ENCODE results near the gene ARSG. TPM values are rescaled to one million over a fixed set of nuclear protein-coding genes. Genes with fewer than 3 reads are reported as not detected.
A peak's percentile ranks its signal among the peaks of the same experiment; 100 is the strongest.

Gene ARSG
- total and polyA plus RNA-seq, 4 donors: 0.88 to 7.1 (median 4.6) TPM

- no peaks in the 10 kb centered on the region for H3K9me3 ChIP-seq (ENCODE audit: control insufficient read depth, low read length)
- no peak for DNase-seq
- H3K36me3 ChIP-seq (ENCODE audit: control insufficient read depth in 1 of 2, insufficient read depth in 2 of 2, low read length in 1 of 2): no peaks in the 10 kb centered on the region
- H3K27ac ChIP-seq (ENCODE audit: low read depth in 1 of 2, low read length in 2 of 2): no peak overlapping the region
- no peaks in the 10 kb centered on the region for H3K4me1 ChIP-seq (ENCODE audit: control insufficient read depth in 1 of 2, insufficient read depth in 2 of 2, low read length in 2 of 2)
- WGBS, 2 donors: 61 to 63% methylated on average over 16 of the region's 16 CpGs
- H3K4me3 ChIP-seq (ENCODE audit: low read length in 2 of 2): no peak overlapping the region
- no peaks in the 10 kb centered on the region for H3K27me3 ChIP-seq (ENCODE audit: control insufficient read depth in 1 of 2, insufficient read depth in 2 of 2, low read length in 1 of 2)
- intact Hi-C loops (cut with DNase I): no loop called here
- no peak for ATAC-seq (ENCODE audit: low FRiP score)
These were observed 92.4 kb downstream of the ARSG start for GRCh38 chr17:68383443-68384321.

GRCh38 chr17:68384471-68384870, 93.2 kb downstream of the ARSG start:
- Histone ChIP-seq H3K27ac (ENCODE audit: low read depth in 1 of 2, low read length in 2 of 2) (no peak overlapping the region), H3K4me1 (ENCODE audit: control insufficient read depth in 1 of 2, insufficient read depth in 2 of 2, low read length in 2 of 2) (no peaks in the 10 kb centered on the region), H3K9me3 (ENCODE audit: control insufficient read depth, low read length) (no peaks in the 10 kb centered on the region), H3K27me3 (ENCODE audit: control insufficient read depth in 1 of 2, insufficient read depth in 2 of 2, low read length in 1 of 2) (no peaks in the 10 kb centered on the region), H3K36me3 (ENCODE audit: control insufficient read depth in 1 of 2, insufficient read depth in 2 of 2, low read length in 1 of 2) (no peaks in the 10 kb centered on the region), H3K4me3 (ENCODE audit: low read length in 2 of 2) (no peak overlapping the region)
- intact Hi-C loops (cut with DNase I): no loop called here
- no peak for ATAC-seq (ENCODE audit: low FRiP score)
- 50 to 58% methylated on average over 1 of the region's 1 CpG for WGBS, 2 donors
- DNase-seq: no peak

GRCh38 chr17:68384941-68385340, 93.6 kb downstream of the ARSG start:
- intact Hi-C loops (cut with DNase I): no loop called here
- Histone ChIP-seq H3K36me3 (ENCODE audit: control insufficient read depth in 1 of 2, insufficient read depth in 2 of 2, low read length in 1 of 2) (no peaks in the 10 kb centered on the region), H3K9me3 (ENCODE audit: control insufficient read depth, low read length) (no peaks in the 10 kb centered on the region), H3K27me3 (ENCODE audit: control insufficient read depth in 1 of 2, insufficient read depth in 2 of 2, low read length in 1 of 2) (no peaks in the 10 kb centered on the region), H3K27ac (ENCODE audit: low read depth in 1 of 2, low read length in 2 of 2) (no peak overlapping the region), H3K4me3 (ENCODE audit: low read length in 2 of 2) (no peak overlapping the region), H3K4me1 (ENCODE audit: control insufficient read depth in 1 of 2, insufficient read depth in 2 of 2, low read length in 2 of 2) (no peaks in the 10 kb centered on the region)
- WGBS, 2 donors: 88 to 90% methylated on average over 4 of the region's 4 CpGs
- ATAC-seq (ENCODE audit: low FRiP score) (no peak), DNase-seq (no peak)

GRCh38 chr17:68385490-68386215, 94.4 kb downstream of the ARSG start:
- Histone ChIP-seq H3K9me3 (ENCODE audit: control insufficient read depth, low read length) (no peaks in the 10 kb centered on the region), H3K4me1 (ENCODE audit: control insufficient read depth in 1 of 2, insufficient read depth in 2 of 2, low read length in 2 of 2) (no peaks in the 10 kb centered on the region), H3K36me3 (ENCODE audit: control insufficient read depth in 1 of 2, insufficient read depth in 2 of 2, low read length in 1 of 2) (no peaks in the 10 kb centered on the region), H3K4me3 (ENCODE audit: low read length in 2 of 2) (no peak overlapping the region), H3K27ac (ENCODE audit: low read depth in 1 of 2, low read length in 2 of 2) (no peak overlapping the region), H3K27me3 (ENCODE audit: control insufficient read depth in 1 of 2, insufficient read depth in 2 of 2, low read length in 1 of 2) (no peaks in the 10 kb centered on the region)
- intact Hi-C loops (cut with DNase I): no loop called here
- DNase-seq (no peak), ATAC-seq (ENCODE audit: low FRiP score) (no peak)
- WGBS, 2 donors: 89% methylated on average over 7 to 8 of the region's 8 CpGs

GRCh38 chr17:68387435-68388218, 96.3 kb downstream of the ARSG start:
- Histone ChIP-seq H3K4me1 (ENCODE audit: control insufficient read depth in 1 of 2, insufficient read depth in 2 of 2, low read length in 2 of 2) (no peaks in the 10 kb centered on the region), H3K9me3 (ENCODE audit: control insufficient read depth, low read length) (no peaks in the 10 kb centered on the region), H3K27me3 (ENCODE audit: control insufficient read depth in 1 of 2, insufficient read depth in 2 of 2, low read length in 1 of 2) (no peaks in the 10 kb centered on the region), H3K4me3 (ENCODE audit: low read length in 2 of 2) (no peak overlapping the region), H3K27ac (ENCODE audit: low read depth in 1 of 2, low read length in 2 of 2) (no peak overlapping the region), H3K36me3 (ENCODE audit: control insufficient read depth in 1 of 2, insufficient read depth in 2 of 2, low read length in 1 of 2) (no peaks in the 10 kb centered on the region)
- DNase-seq (no peak), ATAC-seq (ENCODE audit: low FRiP score) (no peak)
- WGBS, 2 donors: 97 to 98% methylated on average over 6 of the region's 6 CpGs
- intact Hi-C loops (cut with DNase I): no loop called here

- H3K27me3 ChIP-seq (ENCODE audit: control insufficient read depth in 1 of 2, insufficient read depth in 2 of 2, low read length in 1 of 2): no peaks in the 10 kb centered on the region
- ATAC-seq (ENCODE audit: low FRiP score): no peak
- no peak for DNase-seq
- WGBS, 2 donors: 75 to 82% methylated on average over 7 of the region's 7 CpGs
- no peaks in the 10 kb centered on the region for H3K36me3 ChIP-seq (ENCODE audit: control insufficient read depth in 1 of 2, insufficient read depth in 2 of 2, low read length in 1 of 2)
- no peak overlapping the region for H3K27ac ChIP-seq (ENCODE audit: low read depth in 1 of 2, low read length in 2 of 2)
- H3K4me1 ChIP-seq (ENCODE audit: control insufficient read depth in 1 of 2, insufficient read depth in 2 of 2, low read length in 2 of 2): no peaks in the 10 kb centered on the region
- intact Hi-C loops (cut with DNase I): no loop called here
- H3K4me3 ChIP-seq (ENCODE audit: low read length in 2 of 2): no peak overlapping the region
- H3K9me3 ChIP-seq (ENCODE audit: control insufficient read depth, low read length): no peaks in the 10 kb centered on the region
These were observed 97.7 kb downstream of the ARSG start for GRCh38 chr17:68389041-68389440.

- Histone ChIP-seq H3K36me3 (ENCODE audit: control insufficient read depth in 1 of 2, insufficient read depth in 2 of 2, low read length in 1 of 2) (no peaks in the 10 kb centered on the region), H3K4me1 (ENCODE audit: control insufficient read depth in 1 of 2, insufficient read depth in 2 of 2, low read length in 2 of 2) (no peaks in the 10 kb centered on the region), H3K9me3 (ENCODE audit: control insufficient read depth, low read length) (peaks cover 4% of the 10 kb centered on the region), H3K27ac (ENCODE audit: low read depth in 1 of 2, low read length in 2 of 2) (no peak overlapping the region), H3K27me3 (ENCODE audit: control insufficient read depth in 1 of 2, insufficient read depth in 2 of 2, low read length in 1 of 2) (no peaks in the 10 kb centered on the region), H3K4me3 (ENCODE audit: low read length in 2 of 2) (no peak overlapping the region)
- ATAC-seq (ENCODE audit: low FRiP score) (peak; percentile 8), DNase-seq (no peak)
- intact Hi-C loops (cut with DNase I): loop anchor here in 1 of 2 donors (10.0 kb wide), 1 partner anchor 106 kb away; no protein-coding TSS in a partner anchor
- WGBS, 2 donors: 60 to 69% methylated on average over 11 of the region's 11 CpGs
These were observed 99.7 kb downstream of the ARSG start for GRCh38 chr17:68390888-68391545.

GRCh38 chr17:68391561-68392268, 100.4 kb downstream of the ARSG start:
- no peak for DNase-seq
- intact Hi-C loops (cut with DNase I): loop anchor here in 1 of 2 donors (10.0 kb wide), 1 partner anchor 107 kb away; no protein-coding TSS in a partner anchor
- H3K36me3 ChIP-seq (ENCODE audit: control insufficient read depth in 1 of 2, insufficient read depth in 2 of 2, low read length in 1 of 2): no peaks in the 10 kb centered on the region
- ATAC-seq (ENCODE audit: low FRiP score): no peak
- WGBS, 2 donors: 61 to 66% methylated on average over 16 of the region's 16 CpGs
- H3K27ac ChIP-seq (ENCODE audit: low read depth in 1 of 2, low read length in 2 of 2): no peak overlapping the region
- no peaks in the 10 kb centered on the region for H3K4me1 ChIP-seq (ENCODE audit: control insufficient read depth in 1 of 2, insufficient read depth in 2 of 2, low read length in 2 of 2)
- no peak overlapping the region for H3K4me3 ChIP-seq (ENCODE audit: low read length in 2 of 2)
- peaks cover 4% of the 10 kb centered on the region for H3K9me3 ChIP-seq (ENCODE audit: control insufficient read depth, low read length)
- H3K27me3 ChIP-seq (ENCODE audit: control insufficient read depth in 1 of 2, insufficient read depth in 2 of 2, low read length in 1 of 2): no peaks in the 10 kb centered on the region
